Kidney epithelial cell (primary cell): ENCODE measurements around the gene ACO1. TPM values are rescaled to one million over a fixed set of nuclear protein-coding genes. Genes with fewer than 3 reads are reported as not detected.

Source experiments
- DNase-seq: peaks from one replicate; pipeline ENCODE4 v3.0.0-alpha.2; 2010; ENCODE audit warnings: low read depth
- H3K27me3 ChIP-seq: 2 replicates; pipeline ENCODE4 v1.6.0; 2011; ENCODE audit warnings: low read length; ENCODE audit not compliant: control insufficient read depth, insufficient read depth
- H3K36me3 ChIP-seq: 2 replicates; pipeline ENCODE4 v1.5.1; 2011; ENCODE audit warnings: low read length; ENCODE audit not compliant: control insufficient read depth, insufficient read depth
- H3K4me3 ChIP-seq: 2 replicates; pipeline ENCODE4 v1.5.1; 2011; ENCODE audit warnings: low read depth, mild to moderate bottlenecking, control low read depth, low read length
- CTCF ChIP-seq: IDR thresholded peaks from 2 replicates; pipeline ENCODE4 v1.5.1; 2011; ENCODE audit warnings: mild to moderate bottlenecking, moderate library complexity, low read length, control low read depth, inconsistent platforms; ENCODE audit not compliant: insufficient read depth, poor library complexity, severe bottlenecking
- total RNA-seq: library from RNA; depleted of rRNA; stranded (reverse); fragments of >200 nt; gene quantifications from 2 replicates; pipeline ENCODE4 v1.2.3, GENCODE V29; 2015

The ACO1 gene
- total RNA-seq, 1 donor from 2014 or later: 39.1 TPM

GRCh38 chr9:32359452-32359851 lies 25.0 kb upstream of the ACO1 start:
- Histone ChIP-seq H3K27me3 (no peaks in the 10 kb centered on the region), H3K36me3 (no peaks in the 10 kb centered on the region), H3K4me3 (no peak overlapping the region)
- no peak for DNase-seq
- no peak for TF ChIP-seq CTCF

DNA sequence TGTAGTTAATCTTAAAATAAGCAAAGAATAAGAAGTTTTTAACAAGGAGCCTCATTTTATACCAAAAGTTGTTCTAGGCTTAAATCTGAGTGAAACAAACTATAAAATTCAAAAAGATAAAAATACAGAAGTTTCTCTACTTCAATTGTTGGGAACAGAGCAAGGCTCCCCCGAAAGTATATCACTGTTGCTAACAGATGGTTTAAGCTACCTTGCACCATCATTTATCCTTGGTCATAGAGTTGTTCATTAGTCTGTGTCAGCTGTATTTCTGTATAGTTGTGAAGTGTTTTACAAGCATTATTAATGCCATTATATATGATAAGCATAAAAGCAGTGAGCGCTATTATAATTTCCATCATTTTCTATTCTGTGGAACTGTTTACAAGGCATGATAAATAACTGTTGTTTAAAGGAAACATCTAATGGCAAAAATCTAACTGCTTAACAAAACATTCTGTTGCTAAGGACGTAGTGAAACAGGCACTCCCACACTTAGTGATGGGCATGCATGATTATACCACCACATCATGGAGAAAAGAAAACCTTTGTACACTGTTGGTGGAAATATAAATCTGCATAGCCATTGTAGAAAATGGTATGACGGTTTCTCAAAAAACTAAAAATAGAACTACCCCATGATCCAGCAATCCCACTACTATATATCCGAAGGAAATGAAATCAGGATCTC lies 23.3 kb upstream of the ACO1 start:
- H3K36me3 ChIP-seq: no peaks in the 10 kb centered on the region
- DNase-seq: no peak
- no peak overlapping the region for H3K4me3 ChIP-seq
- no peaks in the 10 kb centered on the region for H3K27me3 ChIP-seq
- no peak for TF ChIP-seq CTCF

DNA sequence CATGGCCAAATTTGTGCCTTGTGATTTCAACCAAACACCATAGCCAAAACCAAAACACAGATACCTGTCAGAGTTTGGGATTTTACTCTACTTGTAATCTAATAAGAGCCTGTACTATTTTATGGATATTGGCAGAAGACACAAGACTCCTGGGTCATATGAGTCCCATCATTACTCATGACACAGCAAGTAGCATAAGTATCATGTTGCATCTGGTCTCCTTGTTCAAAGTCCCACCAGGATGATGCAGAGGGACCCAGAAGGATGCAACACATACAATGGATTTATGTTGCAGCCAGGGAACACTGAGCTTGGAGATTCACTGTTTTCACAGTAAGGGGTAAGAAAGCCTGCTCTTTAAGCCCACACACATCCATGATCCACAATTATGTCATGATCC lies 13.2 kb upstream of the ACO1 start:
- no peak for TF ChIP-seq CTCF

GRCh38 chr9:32371679-32372078 lies 12.8 kb upstream of the ACO1 start:
- Histone ChIP-seq H3K36me3 (no peaks in the 10 kb centered on the region), H3K4me3 (no peak overlapping the region), H3K27me3 (no peaks in the 10 kb centered on the region)
- TF ChIP-seq CTCF: no peak
- no peak for DNase-seq

More for the DNA sequence above, 13.2 kb upstream of the ACO1 start:
- H3K36me3 ChIP-seq: no peaks in the 10 kb centered on the region
- H3K27me3 ChIP-seq: no peaks in the 10 kb centered on the region
- no peak overlapping the region for H3K4me3 ChIP-seq
- no peak for DNase-seq

DNA sequence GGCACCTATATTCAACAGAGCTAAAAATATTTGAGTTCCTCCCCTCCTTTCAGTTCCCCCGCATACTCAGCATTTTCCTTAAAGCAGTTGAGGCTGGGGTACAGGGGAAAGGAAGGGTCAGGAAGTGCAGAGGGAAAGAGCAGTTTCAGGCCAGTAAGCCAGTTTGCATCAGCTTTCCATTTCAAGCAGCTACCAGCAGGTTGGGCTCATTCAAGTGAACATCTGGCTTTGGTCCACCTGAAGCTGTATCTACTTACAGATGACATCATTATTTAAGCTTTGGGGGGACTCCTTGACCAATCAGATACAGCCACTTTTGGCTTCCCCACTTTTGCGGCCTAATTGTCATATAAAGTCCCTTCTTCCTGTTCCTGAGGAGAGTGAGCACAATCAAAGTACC lies 8.2 kb upstream of the ACO1 start:
- Histone ChIP-seq H3K4me3 (no peak overlapping the region), H3K27me3 (no peaks in the 10 kb centered on the region), H3K36me3 (no peaks in the 10 kb centered on the region)
- DNase-seq: no peak
- TF ChIP-seq CTCF: no peak

DNA sequence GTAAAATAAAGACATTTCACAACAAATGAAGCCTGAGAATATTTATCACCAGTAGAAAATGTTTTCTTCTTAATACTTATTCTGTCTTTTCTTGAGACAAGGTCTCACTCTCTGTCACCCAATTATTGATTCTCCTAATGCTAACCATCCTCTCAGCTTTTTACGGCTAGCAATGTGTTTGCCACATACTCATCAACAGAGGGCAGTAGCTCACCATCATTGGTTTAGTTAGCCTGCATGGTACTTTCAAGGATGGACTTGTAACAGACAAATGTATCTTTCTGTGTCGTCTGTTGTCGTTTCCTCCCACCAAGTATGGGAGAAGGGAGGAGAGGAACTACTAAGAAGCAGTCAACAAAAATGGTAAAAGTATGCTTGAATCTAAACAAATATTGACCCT lies 5.9 kb upstream of the ACO1 start:
- Histone ChIP-seq H3K27me3 (peaks cover 3% of the 10 kb centered on the region), H3K4me3 (no peak overlapping the region), H3K36me3 (no peaks in the 10 kb centered on the region)
- peak; percentile 83 for TF ChIP-seq CTCF
- DNase-seq: peak; percentile 32
